ENCODE data around the gene PRKRA. TPM values are rescaled to one million over a fixed set of nuclear protein-coding genes. Genes with fewer than 3 reads are reported as not detected.
A peak's percentile ranks its signal among the peaks of the same experiment; 100 is the strongest.
"Not testable (repeated sequence)": the region's sequence is repeated elsewhere in the genome, so short reads cannot be mapped to it uniquely, and the experiment has no call there.

PRKRA gene
- total and polyA plus RNA-seq, 2 donors (not counting 1 experiment from before 2014, with no cell fraction given): 27.0 to 71.9 TPM

GRCh38 chr2:178413472-178414265 is 37.3 kb downstream of the PRKRA start:
- no peaks in the 10 kb centered on the region for H3K9me3 ChIP-seq (ENCODE audit: control extremely low read depth in 1 of 3, control insufficient read depth in 2 of 3, insufficient read depth in 1 of 3, low read length in 2 of 3)
- no peaks in the 10 kb centered on the region for H3K36me3 ChIP-seq (replicated peaks in 1 of 2; ENCODE audit: control extremely low read depth in 1 of 2, control insufficient read depth in 1 of 2, extremely low read depth in 1 of 2, insufficient read depth in 2 of 2, low read length in 1 of 2)
- H2AFZ ChIP-seq (ENCODE audit: insufficient read depth, low read depth, low read length, poor library complexity, severe bottlenecking): peak overlapping the region; percentile 97
- H3K27me3 Mint-ChIP-seq: no peaks in the 10 kb centered on the region
- CTCF ChIA-PET: interaction anchor here (0.7 to 9.6 kb wide), 21 partner anchors 9 to 303 kb away, joined by 3 to 126 read pairs (median 5); partner anchors contain the start of genes PJVK, PRKRA and RBM45
- H3K9me3 Mint-ChIP-seq (ENCODE audit: insufficient read depth): no peaks in the 10 kb centered on the region
- WGBS (ENCODE audit: insufficient coverage): under 1% methylated on average over 41 of the region's 45 CpGs
- no peaks in the 10 kb centered on the region for H3K27me3 ChIP-seq (replicated peaks in 1 of 4; ENCODE audit: control extremely low read depth in 1 of 4, control insufficient read depth in 3 of 4, insufficient read depth in 4 of 4, low read length in 3 of 4)
- peaks cover 10 to 15% of the 10 kb centered on the region in 2 donors for H3K4me1 ChIP-seq (ENCODE audit: control insufficient read depth in 2 of 2, insufficient read depth in 2 of 2, low read length in 2 of 2)
- H3K4me1 Mint-ChIP-seq: peaks cover 19% of the 10 kb centered on the region
- peak overlapping the region; percentile 57 to 78 for H3K27ac ChIP-seq (ENCODE audit: low read length in 2 of 2)
- ATAC-seq (ENCODE audit: low read depth) (peak; percentile 79), DNase-seq (peak; percentile 86)
- H3K79me2 ChIP-seq (ENCODE audit: control insufficient read depth, insufficient read depth, low read length): no peaks in the 10 kb centered on the region
- intact Hi-C loops (cut with micrococcal nuclease): loop anchor here (1.0 kb wide), 4 partner anchors 16 to 301 kb away; partner anchors contain the start of genes FKBP7 and RBM45
- peak overlapping the region; percentile 52 to 96 (median 71) for H3K4me3 ChIP-seq (ENCODE audit: control extremely low read depth in 1 of 5, extremely low read depth in 1 of 5, insufficient read depth in 1 of 5, low read depth in 2 of 5, low read length in 4 of 5)
- H3K4me2 ChIP-seq (replicated peaks; ENCODE audit: low read depth, low read length, poor library complexity, severe bottlenecking): peak overlapping the region; percentile 93
- H3K27ac Mint-ChIP-seq: peak overlapping the region; percentile 93
- TF ChIP-seq EZH2 (IDR thresholded peaks at IDR 0.05; ENCODE audit: borderline replicate concordance, insufficient read depth, low read depth, low read length, poor library complexity, severe bottlenecking) (no peak), CTCF (IDR thresholded peaks at IDR 0.05) (no peak)
- peak overlapping the region; percentile 78 for H3K9ac ChIP-seq (ENCODE audit: low read length)
- POLR2A ChIA-PET: interaction anchor here (1.7 kb wide), 1 partner anchor 37 kb away, joined by 9 read pairs; the partner anchor contains the start of genes PJVK and PRKRA
- H4K20me1 ChIP-seq (ENCODE audit: control insufficient read depth, insufficient read depth, low read length, poor library complexity, severe bottlenecking): no peaks in the 10 kb centered on the region
- H3K4me3 Mint-ChIP-seq: peak overlapping the region; percentile 88

- ChIA-PET CTCF (interaction anchor here (0.7 to 9.6 kb wide), 7 partner anchors 10 to 1450 kb away, joined by 3 to 126 read pairs (median 17); partner anchors contain the start of genes PJVK and PRKRA), POLR2A (interaction anchor here (0.6 kb wide), 1 partner anchor 1264 kb away, joined by 6 read pairs; no protein-coding TSS in a partner anchor)
- H3K36me3 ChIP-seq (replicated peaks in 1 of 2; ENCODE audit: control extremely low read depth in 1 of 2, control insufficient read depth in 1 of 2, extremely low read depth in 1 of 2, insufficient read depth in 2 of 2, low read length in 1 of 2); intact Hi-C loops (cut with micrococcal nuclease); H3K27ac ChIP-seq (ENCODE audit: low read length in 2 of 2); H3K79me2 ChIP-seq (ENCODE audit: control insufficient read depth, insufficient read depth, low read length); H3K27me3 ChIP-seq (replicated peaks in 1 of 4; ENCODE audit: control extremely low read depth in 1 of 4, control insufficient read depth in 3 of 4, insufficient read depth in 4 of 4, low read length in 3 of 4); H3K9me3 ChIP-seq (ENCODE audit: control extremely low read depth in 1 of 3, control insufficient read depth in 2 of 3, insufficient read depth in 1 of 3, low read length in 2 of 3); H2AFZ ChIP-seq (ENCODE audit: insufficient read depth, low read depth, low read length, poor library complexity, severe bottlenecking); DNase-seq; H3K9ac ChIP-seq (ENCODE audit: low read length); H3K27me3 Mint-ChIP-seq; H3K4me2 ChIP-seq (replicated peaks; ENCODE audit: low read depth, low read length, poor library complexity, severe bottlenecking); H3K27ac Mint-ChIP-seq; H3K4me3 ChIP-seq (ENCODE audit: control extremely low read depth in 1 of 5, extremely low read depth in 1 of 5, insufficient read depth in 1 of 5, low read depth in 2 of 5, low read length in 4 of 5); ATAC-seq (ENCODE audit: low read depth); H3K9me3 Mint-ChIP-seq (ENCODE audit: insufficient read depth); H4K20me1 ChIP-seq (ENCODE audit: control insufficient read depth, insufficient read depth, low read length, poor library complexity, severe bottlenecking): not testable (repeated sequence)
- peak overlapping the region; percentile 88 for H3K4me3 Mint-ChIP-seq
- 98% methylated on average over 6 of the region's 8 CpGs for WGBS (ENCODE audit: insufficient coverage)
- peaks cover 10 to 15% of the 10 kb centered on the region in 2 donors for H3K4me1 ChIP-seq (ENCODE audit: control insufficient read depth in 2 of 2, insufficient read depth in 2 of 2, low read length in 2 of 2)
- H3K4me1 Mint-ChIP-seq: peaks cover 19% of the 10 kb centered on the region
These were observed 38.5 kb downstream of the PRKRA start for GRCh38 chr2:178412453-178412852.

Measured in B cell (primary cell).